ENCODE measurements around the gene DENND6B. TPM values are rescaled to one million over a fixed set of nuclear protein-coding genes. Genes with fewer than 3 reads are reported as not detected.

Gene DENND6B
- total RNA-seq, 1 donor from 2014 or later = 1.0 TPM

- H3F3A ChIP-seq (ENCODE audit: low read depth) = peaks cover 17% of the 10 kb centered on the region
- Mint-ChIP-seq H3K4me1 (peaks cover 34% of the 10 kb centered on the region), H3K9me3 (no peaks in the 10 kb centered on the region), H3K4me3 (peak overlapping the region; percentile 50), H3K27ac (peak overlapping the region; percentile 31), H3K27me3 (ENCODE audit: insufficient read depth, low read depth) (peaks cover 5% of the 10 kb centered on the region), H3K36me3 (peaks cover 2% of the 10 kb centered on the region)
- H3K79me2 ChIP-seq (ENCODE audit: low read depth) = peaks cover 67% of the 10 kb centered on the region
- peaks cover 98% of the 10 kb centered on the region for H4K20me1 ChIP-seq (ENCODE audit: low read depth)
- H3K4me3 ChIP-seq = no peak overlapping the region
- no peak overlapping the region for H3K4me2 ChIP-seq
- H3K4me1 ChIP-seq = peaks cover 34% of the 10 kb centered on the region
- H3K27me3 ChIP-seq = peaks cover 24% of the 10 kb centered on the region
- no peak for TF ChIP-seq EZH2phosphoT487 (IDR thresholded peaks at IDR 0.05)
- no peak for TF ChIP-seq EZH2 (IDR thresholded peaks at IDR 0.05)
- no peak for TF ChIP-seq CTCF (IDR thresholded peaks at IDR 0.05)
- H3K9ac ChIP-seq = no peak overlapping the region
- no peak overlapping the region for H3K27ac ChIP-seq
- no peak overlapping the region for H2AFZ ChIP-seq (replicated peaks)
- DNase-seq (ENCODE audit: low spot score) = no peak
- H3K9me3 ChIP-seq (ENCODE audit: low read depth) = no peaks in the 10 kb centered on the region
- no peaks in the 10 kb centered on the region for H3K36me3 ChIP-seq
These were observed 29.1 kb downstream of the DENND6B start for GRCh38 chr22:50297510-50298265.

- H3K27ac Mint-ChIP-seq = peak overlapping the region; percentile 31
- H3K36me3 Mint-ChIP-seq = peaks cover 2% of the 10 kb centered on the region
- H3K9me3 Mint-ChIP-seq = no peaks in the 10 kb centered on the region
These were observed 29.9 kb downstream of the DENND6B start for GRCh38 chr22:50296658-50297490.

GRCh38 chr22:50294319-50294656 lies 32.5 kb downstream of the DENND6B start:
- Mint-ChIP-seq H3K4me1 (peaks cover 33% of the 10 kb centered on the region), H3K4me3 (peak overlapping the region; percentile 53), H3K27ac (no peak overlapping the region), H3K9me3 (no peaks in the 10 kb centered on the region), H3K27me3 (ENCODE audit: insufficient read depth, low read depth) (peaks cover 7% of the 10 kb centered on the region), H3K36me3 (peaks cover 2% of the 10 kb centered on the region)
- H3K9ac ChIP-seq = no peak overlapping the region
- peaks cover 98% of the 10 kb centered on the region for H4K20me1 ChIP-seq (ENCODE audit: low read depth)
- H3K27ac ChIP-seq = peak overlapping the region; percentile 87
- H3K9me3 ChIP-seq (ENCODE audit: low read depth) = no peaks in the 10 kb centered on the region
- no peak overlapping the region for H2AFZ ChIP-seq (replicated peaks)
- DNase-seq (ENCODE audit: low spot score) = no peak
- peaks cover 17% of the 10 kb centered on the region for H3F3A ChIP-seq (ENCODE audit: low read depth)
- TF ChIP-seq CTCF (IDR thresholded peaks at IDR 0.05) = no peak
- no peak for TF ChIP-seq EZH2phosphoT487 (IDR thresholded peaks at IDR 0.05)
- TF ChIP-seq EZH2 (IDR thresholded peaks at IDR 0.05) = no peak
- no peak overlapping the region for H3K4me3 ChIP-seq
- peaks cover 30% of the 10 kb centered on the region for H3K4me1 ChIP-seq
- peak overlapping the region; percentile 73 for H3K4me2 ChIP-seq
- no peaks in the 10 kb centered on the region for H3K36me3 ChIP-seq
- peaks cover 74% of the 10 kb centered on the region for H3K79me2 ChIP-seq (ENCODE audit: low read depth)
- H3K27me3 ChIP-seq = peaks cover 6% of the 10 kb centered on the region

More at GRCh38 chr22:50296658-50297490, 29.9 kb downstream of the DENND6B start:
- H3K79me2 ChIP-seq (ENCODE audit: low read depth) = peaks cover 71% of the 10 kb centered on the region
- H3K36me3 ChIP-seq = no peaks in the 10 kb centered on the region
- no peak overlapping the region for H3K9ac ChIP-seq
- no peak overlapping the region for H3K27ac ChIP-seq
- H3K9me3 ChIP-seq (ENCODE audit: low read depth) = no peaks in the 10 kb centered on the region
- H3K4me2 ChIP-seq = no peak overlapping the region
- H3K27me3 Mint-ChIP-seq (ENCODE audit: insufficient read depth, low read depth) = peaks cover 7% of the 10 kb centered on the region
- H3K4me1 ChIP-seq = peaks cover 38% of the 10 kb centered on the region
- H2AFZ ChIP-seq (replicated peaks) = no peak overlapping the region
- no peak for DNase-seq (ENCODE audit: low spot score)
- TF ChIP-seq EZH2 (IDR thresholded peaks at IDR 0.05) (no peak), CTCF (IDR thresholded peaks at IDR 0.05) (no peak), EZH2phosphoT487 (IDR thresholded peaks at IDR 0.05) (no peak)
- peaks cover 98% of the 10 kb centered on the region for H4K20me1 ChIP-seq (ENCODE audit: low read depth)
- peak overlapping the region; percentile 50 for H3K4me3 Mint-ChIP-seq
- H3K4me1 Mint-ChIP-seq = peaks cover 38% of the 10 kb centered on the region
- no peak overlapping the region for H3K4me3 ChIP-seq
- peaks cover 17% of the 10 kb centered on the region for H3F3A ChIP-seq (ENCODE audit: low read depth)
- H3K27me3 ChIP-seq = peaks cover 24% of the 10 kb centered on the region

Measured in neural progenitor cell (in vitro differentiated cells).